Large intestine (tissue), 3 donors: ENCODE data around the gene COA4. TPM values are rescaled to one million over a fixed set of nuclear protein-coding genes. Genes with fewer than 3 reads are reported as not detected.

Experiments
- DNase-seq, 2 donors: peaks; one replicate each; pipeline versions ENCODE4 v3.0.0 to v3.0.0-alpha.2; 2013
- H3K27ac ChIP-seq: one replicate; pipeline ENCODE4 v1.5.1; 2013; ENCODE audit warnings: low read length
- H3K27me3 ChIP-seq: 2 replicates; pipeline ENCODE4 v1.6.1; 2013; ENCODE audit warnings: low read length; ENCODE audit not compliant: control insufficient read depth, insufficient read depth
- H3K36me3 ChIP-seq: 2 replicates; pipeline ENCODE4 v1.6.1; 2013; ENCODE audit warnings: low read length; ENCODE audit not compliant: control insufficient read depth, insufficient read depth
- H3K4me1 ChIP-seq: one replicate; pipeline ENCODE4 v1.6.1; 2013; ENCODE audit warnings: low read length; ENCODE audit not compliant: control insufficient read depth, insufficient read depth
- H3K4me3 ChIP-seq: one replicate; pipeline ENCODE4 v1.5.1; 2013; ENCODE audit warnings: low read length
- H3K9me3 ChIP-seq: one replicate; pipeline ENCODE4 v1.6.1; 2013; ENCODE audit warnings: mild to moderate bottlenecking, low read depth, low read length, moderate library complexity; ENCODE audit not compliant: control insufficient read depth
- WGBS: methylation state at CpG from one replicate; pipeline ENCODE4 v1.1.5; 2013; ENCODE audit warnings: low lambda C conversion rate; ENCODE audit not compliant: insufficient coverage; 5-methylcytosine and 5-hydroxymethylcytosine counted together
- polyA plus RNA-seq: library from polyadenylated mRNA; unstranded; fragments of 120-200 nt; gene quantifications from one replicate; pipeline ENCODE4 v1.2.1, GENCODE V29; 2013

The COA4 gene
- polyA plus RNA-seq, 1 donor = 84.9 TPM

- no peak for DNase-seq
- peak overlapping the region; percentile 70 for H3K27ac ChIP-seq
- H3K4me1 ChIP-seq = peaks cover 29% of the 10 kb centered on the region
- peaks cover 41% of the 10 kb centered on the region for H3K36me3 ChIP-seq
- H3K4me3 ChIP-seq = no peak overlapping the region
- H3K27me3 ChIP-seq = no peaks in the 10 kb centered on the region
- no CpG with 5 or more reads among the region's 3 CpGs for WGBS
- H3K9me3 ChIP-seq = no peaks in the 10 kb centered on the region
Observed at GRCh38 chr11:73870261-73870660, 6.4 kb downstream of the COA4 start.

- peaks cover 24% of the 10 kb centered on the region for H3K4me1 ChIP-seq
- peak overlapping the region; percentile 70 for H3K27ac ChIP-seq
- no peak overlapping the region for H3K4me3 ChIP-seq
- H3K36me3 ChIP-seq = peaks cover 35% of the 10 kb centered on the region
- no peaks in the 10 kb centered on the region for H3K9me3 ChIP-seq
- H3K27me3 ChIP-seq = no peaks in the 10 kb centered on the region
- peak; percentile 47 to 84 for DNase-seq
- WGBS = no CpG with 5 or more reads among the region's 1 CpG
Observed at GRCh38 chr11:73869332-73869949, 7.2 kb downstream of the COA4 start.

- Histone ChIP-seq H3K27me3 (no peaks in the 10 kb centered on the region), H3K27ac (peak overlapping the region; percentile 73), H3K9me3 (no peaks in the 10 kb centered on the region), H3K4me3 (no peak overlapping the region), H3K36me3 (peaks cover 31% of the 10 kb centered on the region), H3K4me1 (peaks cover 24% of the 10 kb centered on the region)
- WGBS = no CpG with 5 or more reads among the region's 2 CpGs
- peak; percentile 67 to 86 for DNase-seq
Observed at GRCh38 chr11:73866586-73866996, 10.1 kb downstream of the COA4 start.

GRCh38 chr11:73866095-73866579 lies 10.5 kb downstream of the COA4 start:
- Histone ChIP-seq H3K4me3 (no peak overlapping the region), H3K36me3 (peaks cover 31% of the 10 kb centered on the region), H3K9me3 (no peaks in the 10 kb centered on the region), H3K4me1 (peaks cover 24% of the 10 kb centered on the region), H3K27ac (peak overlapping the region; percentile 73), H3K27me3 (no peaks in the 10 kb centered on the region)
- WGBS = no CpG with 5 or more reads among the region's 5 CpGs
- DNase-seq = no peak

- peaks cover 36% of the 10 kb centered on the region for H3K36me3 ChIP-seq
- DNase-seq = no peak
- H3K27me3 ChIP-seq = no peaks in the 10 kb centered on the region
- peaks cover 2% of the 10 kb centered on the region for H3K4me1 ChIP-seq
- H3K4me3 ChIP-seq = no peak overlapping the region
- no peaks in the 10 kb centered on the region for H3K9me3 ChIP-seq
- WGBS = 100% methylated on average over 1 of the region's 4 CpGs
- no peak overlapping the region for H3K27ac ChIP-seq
Observed at GRCh38 chr11:73862986-73863385, 13.7 kb downstream of the COA4 start.

- Histone ChIP-seq H3K4me1 (no peaks in the 10 kb centered on the region), H3K27me3 (no peaks in the 10 kb centered on the region), H3K27ac (no peak overlapping the region), H3K36me3 (peaks cover 41% of the 10 kb centered on the region), H3K4me3 (no peak overlapping the region), H3K9me3 (no peaks in the 10 kb centered on the region)
- DNase-seq = no peak
- 67% methylated on average over 1 of the region's 2 CpGs for WGBS
Observed at GRCh38 chr11:73860202-73860601, 16.4 kb downstream of the COA4 start.

- no peaks in the 10 kb centered on the region for H3K4me1 ChIP-seq
- no peak overlapping the region for H3K27ac ChIP-seq
- H3K9me3 ChIP-seq = no peaks in the 10 kb centered on the region
- H3K27me3 ChIP-seq = no peaks in the 10 kb centered on the region
- H3K36me3 ChIP-seq = peaks cover 43% of the 10 kb centered on the region
- no peak for DNase-seq
- WGBS = no CpG with 5 or more reads among the region's 2 CpGs
- no peak overlapping the region for H3K4me3 ChIP-seq
Observed at GRCh38 chr11:73859671-73860070, 17.0 kb downstream of the COA4 start.

- Histone ChIP-seq H3K36me3 (peaks cover 23% of the 10 kb centered on the region), H3K27ac (no peak overlapping the region), H3K4me1 (no peaks in the 10 kb centered on the region), H3K9me3 (no peaks in the 10 kb centered on the region), H3K4me3 (no peak overlapping the region), H3K27me3 (no peaks in the 10 kb centered on the region)
- no CpG with 5 or more reads among the region's 1 CpG for WGBS
- DNase-seq = no peak
Observed at GRCh38 chr11:73856031-73856567, 20.5 kb downstream of the COA4 start.

- WGBS = no CpG with 5 or more reads among the region's 1 CpG
- H3K4me1 ChIP-seq = no peaks in the 10 kb centered on the region
Observed at GRCh38 chr11:73854680-73855079, 22.0 kb downstream of the COA4 start.

GRCh38 chr11:73852049-73852448 lies 24.6 kb downstream of the COA4 start:
- Histone ChIP-seq H3K36me3 (peaks cover 13% of the 10 kb centered on the region), H3K27ac (no peak overlapping the region), H3K9me3 (no peaks in the 10 kb centered on the region), H3K27me3 (no peaks in the 10 kb centered on the region), H3K4me1 (no peaks in the 10 kb centered on the region), H3K4me3 (no peak overlapping the region)
- DNase-seq = no peak
- 100% methylated on average over 1 of the region's 3 CpGs for WGBS

More at GRCh38 chr11:73854680-73855079, 22.0 kb downstream of the COA4 start:
- H3K27ac ChIP-seq = no peak overlapping the region
- H3K36me3 ChIP-seq = peaks cover 19% of the 10 kb centered on the region
- no peak overlapping the region for H3K4me3 ChIP-seq
- H3K9me3 ChIP-seq = no peaks in the 10 kb centered on the region
- no peak for DNase-seq
- no peaks in the 10 kb centered on the region for H3K27me3 ChIP-seq
